Keratinocyte (primary cell): Measurements from ENCODE around the gene BICDL1. TPM values are rescaled to one million over a fixed set of nuclear protein-coding genes. Genes with fewer than 3 reads are reported as not detected.

Experiments used
- DNase-seq: peaks from one replicate; pipeline ENCODE4 v3.0.0-alpha.2; 2011; ENCODE audit warnings: low read depth, missing footprints, low spot score
- FAIRE-seq: peaks from 2 replicates; lab custom pipeline; 2011; peaks lifted over from hg19 to GRCh38; lab: Jason Lieb, UNC
- H2AFZ ChIP-seq: 2 replicates; pipeline ENCODE4 v1.6.0; 2012; ENCODE audit warnings: low read length, control low read depth, inconsistent platforms; ENCODE audit not compliant: control insufficient read depth
- H3K27ac ChIP-seq: 2 replicates; pipeline ENCODE4 v1.5.1; 2011; ENCODE audit warnings: low read length; ENCODE audit not compliant: control insufficient read depth, insufficient read depth
- H3K27me3 ChIP-seq: 3 replicates; pipeline ENCODE4 v1.6.0; 2011; ENCODE audit warnings: low read length; ENCODE audit not compliant: control insufficient read depth, insufficient read depth; ENCODE audit errors: extremely low read depth
- H3K36me3 ChIP-seq, 2 experiments: 2 replicates in 1 of 2; 3 replicates in 1 of 2; pipeline ENCODE4 v1.5.1; 2011; ENCODE audit warnings: low read length in 2 of 2, mild to moderate bottlenecking in 1 of 2; ENCODE audit not compliant: control insufficient read depth in 2 of 2, insufficient read depth in 2 of 2; ENCODE audit errors: extremely low read depth in 1 of 2
- H3K4me1 ChIP-seq: 3 replicates; pipeline ENCODE4 v1.5.1; 2011; ENCODE audit warnings: low read length; ENCODE audit not compliant: control insufficient read depth, insufficient read depth; ENCODE audit errors: extremely low read depth
- H3K4me2 ChIP-seq: 3 replicates; pipeline ENCODE4 v1.6.0; 2011; ENCODE audit warnings: low read depth, low read length; ENCODE audit not compliant: control insufficient read depth, insufficient read depth; ENCODE audit errors: extremely low read depth
- H3K4me3 ChIP-seq, 3 experiments: fragments of 200-600 bp in 1 of 3; sonication (generic) in 1 of 3; 2 replicates in 2 of 3; 3 replicates in 1 of 3; pipeline ENCODE4 v1.5.1; 2011 to 2016; ENCODE audit warnings: low read length in 3 of 3, mild to moderate bottlenecking in 3 of 3, control low read depth in 2 of 3, inconsistent platforms in 1 of 3, low read depth in 1 of 3, mixed read lengths in 1 of 3, mixed run types in 1 of 3, moderate library complexity in 1 of 3; ENCODE audit not compliant: control insufficient read depth in 2 of 3, insufficient read depth in 2 of 3; ENCODE audit errors: extremely low read depth in 1 of 3
- H3K79me2 ChIP-seq: 2 replicates; pipeline ENCODE4 v1.6.0; 2012; ENCODE audit warnings: low read length; ENCODE audit not compliant: control insufficient read depth, insufficient read depth
- H3K9ac ChIP-seq: 3 replicates; pipeline ENCODE4 v1.6.0; 2011; ENCODE audit warnings: low read length; ENCODE audit not compliant: control insufficient read depth, insufficient read depth; ENCODE audit errors: extremely low read depth
- H3K9me1 ChIP-seq: 3 replicates; pipeline ENCODE4 v1.6.0; 2011; ENCODE audit warnings: low read length; ENCODE audit not compliant: control insufficient read depth, insufficient read depth; ENCODE audit errors: extremely low read depth
- H3K9me3 ChIP-seq: 2 replicates; pipeline ENCODE4 v1.5.1; 2012; ENCODE audit warnings: low read depth, low read length; ENCODE audit not compliant: control insufficient read depth
- H4K20me1 ChIP-seq: 3 replicates; pipeline ENCODE4 v1.6.0; 2011; ENCODE audit warnings: low read length; ENCODE audit not compliant: control insufficient read depth, insufficient read depth; ENCODE audit errors: extremely low read depth
- CTCF ChIP-seq, 3 experiments: IDR thresholded peaks in 1 of 3; conservative IDR thresholded peaks in 1 of 3; optimal IDR thresholded peaks in 1 of 3; 2 replicates in 2 of 3; 3 replicates in 1 of 3; pipeline versions ENCODE3 to v1.5.1; 2011; ENCODE audit warnings: low read length in 3 of 3, mild to moderate bottlenecking in 3 of 3, moderate library complexity in 2 of 3, control low read depth in 1 of 3, inconsistent platforms in 1 of 3; ENCODE audit not compliant: insufficient read depth in 2 of 3; ENCODE audit errors: extremely low read depth in 1 of 3
- EZH2 ChIP-seq: IDR thresholded peaks from one replicate; pipeline ENCODE4 v1.6.1; 2012; ENCODE audit warnings: inconsistent platforms, mild to moderate bottlenecking, low read length, moderate library complexity
- dilution Hi-C: fragments of 300-500 bp; cut with MboI; formaldehyde crosslinking; loops from one replicate; pipeline ENCODE4 v1.7.0; 2020; ENCODE audit warnings: low sequenced_read_pairs; ENCODE audit not compliant: extremely low pct_ligation_motif_present
- polyA plus RNA-seq, 5 experiments: library from polyadenylated mRNA; depleted of rRNA in 3 of 5; stranded (reverse) in 3 of 5; stranded (forward) in 1 of 5; unstranded in 1 of 5; fragments of >200 nt; gene quantifications; 1 replicate in 1 of 5; 2 replicates in 3 of 5; 3 replicates in 1 of 5; pipeline versions ENCODE4 v1.2.1 to v1.2.3, GENCODE V29; 2011 to 2012; ENCODE audit warnings: missing spikeins in 2 of 5, low read depth in 1 of 5, low replicate concordance in 1 of 5

BICDL1 gene
- polyA plus RNA-seq, 1 donor (not counting 4 experiments of a cell fraction or from before 2014, with no cell fraction given): 6.4 TPM

- dilution Hi-C loops: no loop called here
- no peak for FAIRE-seq
These were observed 87.6 kb downstream of the BICDL1 start for GRCh38 chr12:120076651-120077050.

GRCh38 chr12:120077260-120077659 lies 88.2 kb downstream of the BICDL1 start:
- no peak for FAIRE-seq
- Histone ChIP-seq H3K9me1 (no peaks in the 10 kb centered on the region), H3K4me3 (no peak overlapping the region), H4K20me1 (no peaks in the 10 kb centered on the region), H3K9me3 (no peaks in the 10 kb centered on the region), H3K36me3 (no peaks in the 10 kb centered on the region), H3K27ac (no peak overlapping the region), H3K79me2 (no peaks in the 10 kb centered on the region), H2AFZ (no peak overlapping the region), H3K4me1 (peaks cover 18% of the 10 kb centered on the region), H3K4me2 (no peak overlapping the region), H3K9ac (no peak overlapping the region), H3K27me3 (no peaks in the 10 kb centered on the region)
- TF ChIP-seq EZH2 (no peak), CTCF (optimal IDR thresholded peaks at IDR 0.05 in 1 of 3, IDR thresholded peaks at IDR 0.05 in 1 of 3, conservative IDR thresholded peaks at IDR 0.05 in 1 of 3; ENCODE audit: extremely low read depth in 1 of 3, insufficient read depth in 2 of 3, low read length in 3 of 3) (no peak)
- dilution Hi-C loops: no loop called here
- DNase-seq: no peak

More at GRCh38 chr12:120076651-120077050, 87.6 kb downstream of the BICDL1 start:
- H3K9me1 ChIP-seq: no peaks in the 10 kb centered on the region
- H3K4me2 ChIP-seq: no peak overlapping the region
- no peak overlapping the region for H3K27ac ChIP-seq
- no peak overlapping the region for H3K9ac ChIP-seq
- no peaks in the 10 kb centered on the region for H4K20me1 ChIP-seq
- H3K4me3 ChIP-seq: no peak overlapping the region
- H3K36me3 ChIP-seq: no peaks in the 10 kb centered on the region
- H2AFZ ChIP-seq: no peak overlapping the region
- no peaks in the 10 kb centered on the region for H3K79me2 ChIP-seq
- DNase-seq: no peak
- peaks cover 18% of the 10 kb centered on the region for H3K4me1 ChIP-seq
- H3K9me3 ChIP-seq: no peaks in the 10 kb centered on the region
- H3K27me3 ChIP-seq: no peaks in the 10 kb centered on the region
- TF ChIP-seq CTCF (optimal IDR thresholded peaks at IDR 0.05 in 1 of 3, IDR thresholded peaks at IDR 0.05 in 1 of 3, conservative IDR thresholded peaks at IDR 0.05 in 1 of 3; ENCODE audit: extremely low read depth in 1 of 3, insufficient read depth in 2 of 3, low read length in 3 of 3): no peak
- TF ChIP-seq EZH2: no peak
